ENCODE results near the gene IGSF23.

DNA sequence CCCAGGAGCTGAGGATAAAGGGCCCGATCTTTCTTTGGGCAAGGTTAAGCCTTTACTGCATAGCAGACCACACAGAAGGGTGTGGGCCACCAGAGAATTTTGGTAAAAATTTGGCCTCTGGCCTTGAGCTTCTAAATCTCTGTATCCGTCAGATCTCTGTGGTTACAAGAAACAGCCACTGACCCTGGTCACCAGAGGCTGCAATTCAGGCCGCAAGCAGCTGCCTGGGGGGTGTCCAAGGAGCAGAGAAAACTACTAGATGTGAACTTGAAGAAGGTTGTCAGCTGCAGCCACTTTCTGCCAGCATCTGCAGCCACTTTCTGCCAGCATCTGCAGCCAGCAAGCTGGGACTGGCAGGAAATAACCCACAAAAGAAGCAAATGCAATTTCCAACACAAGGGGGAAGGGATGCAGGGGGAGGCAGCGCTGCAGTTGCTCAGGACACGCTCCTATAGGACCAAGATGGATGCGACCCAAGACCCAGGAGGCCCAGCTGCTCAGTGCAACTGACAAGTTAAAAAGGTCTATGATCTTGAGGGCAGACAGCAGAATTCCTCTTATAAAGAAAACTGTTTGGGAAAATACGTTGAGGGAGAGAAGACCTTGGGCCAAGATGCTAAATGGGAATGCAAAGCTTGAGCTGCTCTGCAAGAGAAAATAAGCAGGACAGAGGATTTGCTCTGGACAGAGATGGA lies 49.5 kb downstream of the IGSF23 start:
- TF ChIP-seq, protein P1, sequence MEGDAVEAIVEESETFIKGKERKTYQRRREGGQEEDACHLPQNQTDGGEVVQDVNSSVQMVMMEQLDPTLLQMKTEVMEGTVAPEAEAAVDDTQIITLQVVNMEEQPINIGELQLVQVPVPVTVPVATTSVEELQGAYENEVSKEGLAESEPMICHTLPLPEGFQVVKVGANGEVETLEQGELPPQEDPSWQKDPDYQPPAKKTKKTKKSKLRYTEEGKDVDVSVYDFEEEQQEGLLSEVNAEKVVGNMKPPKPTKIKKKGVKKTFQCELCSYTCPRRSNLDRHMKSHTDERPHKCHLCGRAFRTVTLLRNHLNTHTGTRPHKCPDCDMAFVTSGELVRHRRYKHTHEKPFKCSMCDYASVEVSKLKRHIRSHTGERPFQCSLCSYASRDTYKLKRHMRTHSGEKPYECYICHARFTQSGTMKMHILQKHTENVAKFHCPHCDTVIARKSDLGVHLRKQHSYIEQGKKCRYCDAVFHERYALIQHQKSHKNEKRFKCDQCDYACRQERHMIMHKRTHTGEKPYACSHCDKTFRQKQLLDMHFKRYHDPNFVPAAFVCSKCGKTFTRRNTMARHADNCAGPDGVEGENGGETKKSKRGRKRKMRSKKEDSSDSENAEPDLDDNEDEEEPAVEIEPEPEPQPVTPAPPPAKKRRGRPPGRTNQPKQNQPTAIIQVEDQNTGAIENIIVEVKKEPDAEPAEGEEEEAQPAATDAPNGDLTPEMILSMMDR (IDR thresholded peaks at IDR 0.05 in 4 of 5, conservative IDR thresholded peaks at IDR 0.05 in 1 of 5): no peak
- no peak for TF ChIP-seq POLR2A (IDR thresholded peaks at IDR 0.05)

All from gastrocnemius medialis (tissue), 4 donors.